HEK293 (cell line): ENCODE measurements around the gene PAXX.

Experiments
- CTCF ChIA-PET: fragments of 350-600 bp; formaldehyde crosslinking; extraction: SDS; loops from one replicate; lab custom pipeline; 2021; ENCODE audit warnings: antibody characterized with exemption; lab: Yijun Ruan, JAX
- POLR2A ChIA-PET: fragments of 300-600 bp; formaldehyde crosslinking; extraction: SDS; loops from one replicate; lab custom pipeline; 2020; ENCODE audit warnings: antibody characterized with exemption, inconsistent platforms; lab: Yijun Ruan, JAX
- H3K27ac ChIP-seq: fragments of 200-500 bp; sonication (Bioruptor generic); 2 replicates; pipeline ENCODE4 v1.5.1; 2014; ENCODE audit warnings: low read depth, low read length, control low read depth, inconsistent platforms; ENCODE audit errors: extremely low read depth
- H3K36me3 ChIP-seq, 2 experiments: fragments of 200-500 bp in 1 of 2; sonication (Bioruptor generic) in 1 of 2; 1 replicate in 1 of 2; 2 replicates in 1 of 2; pipeline ENCODE4 v1.5.1; 2014 to 2017; ENCODE audit warnings: inconsistent platforms in 2 of 2, low read length in 2 of 2; ENCODE audit not compliant: control insufficient read depth in 2 of 2, insufficient read depth in 1 of 2
- H3K4me1 ChIP-seq: fragments of 200-500 bp; sonication (Bioruptor generic); 2 replicates; pipeline ENCODE4 v1.5.1; 2014; ENCODE audit warnings: mild to moderate bottlenecking, low read length, inconsistent platforms; ENCODE audit not compliant: control insufficient read depth, insufficient read depth
- H3K4me3 ChIP-seq: 2 replicates; pipeline ENCODE4 v1.5.1; 2011; ENCODE audit warnings: low read depth, mild to moderate bottlenecking, control low read depth, low read length, moderate library complexity
- H3K9me3 ChIP-seq: fragments of 200-500 bp; sonication (Bioruptor generic); 2 replicates; pipeline ENCODE4 v1.5.1; 2014; ENCODE audit warnings: low read depth, low read length, inconsistent platforms; ENCODE audit not compliant: control insufficient read depth, insufficient read depth
- GLI2 ChIP-seq: fragments of 450-650 bp; formaldehyde crosslinking; IDR thresholded peaks from 2 replicates; pipeline ENCODE4; 2017; ENCODE audit warnings: missing biosample characterization, missing genetic modification characterization, low read depth, borderline replicate concordance
- GLIS2 ChIP-seq: fragments of 450-650 bp; formaldehyde crosslinking; IDR thresholded peaks from 2 replicates; pipeline ENCODE4 v1.5.1; 2016; ENCODE audit warnings: missing biosample characterization, missing genetic modification characterization
- HIC1 ChIP-seq: fragments of 450-650 bp; formaldehyde crosslinking; IDR thresholded peaks from 2 replicates; pipeline ENCODE4 v1.5.1; 2016; ENCODE audit warnings: missing biosample characterization, missing genetic modification characterization
- IKZF3 ChIP-seq: fragments of 450-650 bp; IDR thresholded peaks from 2 replicates; pipeline ENCODE4 v1.5.0; 2018; ENCODE audit warnings: missing biosample characterization, mild to moderate bottlenecking, missing genetic modification characterization, moderate library complexity
- KLF10 ChIP-seq: fragments of 450-650 bp; IDR thresholded peaks from 2 replicates; pipeline ENCODE4 v1.5.1; 2018; ENCODE audit warnings: missing biosample characterization, mild to moderate bottlenecking, missing genetic modification characterization
- SCRT2 ChIP-seq: fragments of 450-650 bp; formaldehyde crosslinking; IDR thresholded peaks from 2 replicates; pipeline ENCODE4 v1.5.1; 2016; ENCODE audit warnings: missing biosample characterization, missing genetic modification characterization
- YY2 ChIP-seq: fragments of 450-650 bp; formaldehyde crosslinking; IDR thresholded peaks from 2 replicates; pipeline ENCODE4 v1.5.1; 2016; ENCODE audit warnings: missing biosample characterization, missing genetic modification characterization
- ZBTB48 ChIP-seq: fragments of 450-650 bp; formaldehyde crosslinking; IDR thresholded peaks from 2 replicates; pipeline ENCODE4 v1.5.1; 2016; ENCODE audit warnings: missing biosample characterization, missing genetic modification characterization
- ZBTB8A ChIP-seq: fragments of 450-650 bp; formaldehyde crosslinking; IDR thresholded peaks from 2 replicates; pipeline ENCODE4 v1.5.1; 2016; ENCODE audit warnings: missing biosample characterization, missing genetic modification characterization
- ZFHX2 ChIP-seq: fragments of 450-650 bp; formaldehyde crosslinking; conservative IDR thresholded peaks from 2 replicates; pipeline ENCODE4 v1.5.1; 2016; ENCODE audit warnings: missing biosample characterization, missing genetic modification characterization
- ZNF112 ChIP-seq: fragments of 450-650 bp; formaldehyde crosslinking; IDR thresholded peaks from 2 replicates; pipeline ENCODE4 v1.5.0; 2017; ENCODE audit warnings: missing biosample characterization, missing genetic modification characterization
- ZNF169 ChIP-seq: fragments of 450-650 bp; formaldehyde crosslinking; IDR thresholded peaks from 2 replicates; pipeline ENCODE4 v1.5.1; 2016; ENCODE audit warnings: missing biosample characterization, missing genetic modification characterization
- ZNF184 ChIP-seq: fragments of 450-650 bp; IDR thresholded peaks from 2 replicates; pipeline ENCODE4 v1.5.1; 2018; ENCODE audit warnings: missing biosample characterization, mild to moderate bottlenecking, missing genetic modification characterization
- ZNF24 ChIP-seq: fragments of 450-650 bp; formaldehyde crosslinking; IDR thresholded peaks from 2 replicates; pipeline ENCODE4 v1.5.1; 2016; ENCODE audit warnings: missing biosample characterization, missing genetic modification characterization
- ZNF280D ChIP-seq: fragments of 450-650 bp; formaldehyde crosslinking; IDR thresholded peaks from 2 replicates; pipeline ENCODE4 v1.5.1; 2016; ENCODE audit warnings: missing biosample characterization, missing genetic modification characterization
- ZNF391 ChIP-seq: fragments of 450-650 bp; formaldehyde crosslinking; IDR thresholded peaks from 2 replicates; pipeline ENCODE4 v1.5.1; 2016; ENCODE audit warnings: low read depth, missing biosample characterization, missing genetic modification characterization, borderline replicate concordance
- ZNF513 ChIP-seq: fragments of 450-650 bp; IDR thresholded peaks from 2 replicates; pipeline ENCODE4 v1.5.1; 2018; ENCODE audit warnings: missing biosample characterization, missing genetic modification characterization
- ZNF549 ChIP-seq: fragments of 450-650 bp; IDR thresholded peaks from 2 replicates; pipeline ENCODE4 v1.5.1; 2018; ENCODE audit warnings: missing biosample characterization, missing genetic modification characterization, mild to moderate bottlenecking, inconsistent platforms, moderate library complexity
- ZNF660 ChIP-seq: fragments of 450-650 bp; IDR thresholded peaks from 2 replicates; pipeline ENCODE4 v1.5.1; 2018; ENCODE audit warnings: missing biosample characterization, mild to moderate bottlenecking, missing genetic modification characterization
- ZNF777 ChIP-seq: fragments of 450-650 bp; formaldehyde crosslinking; IDR thresholded peaks from 2 replicates; pipeline ENCODE4 v1.5.1; 2017; ENCODE audit warnings: missing biosample characterization, missing genetic modification characterization, borderline replicate concordance
- ZNF837 ChIP-seq: fragments of 450-650 bp; formaldehyde crosslinking; IDR thresholded peaks from 2 replicates; pipeline ENCODE4 v1.5.1; 2016; ENCODE audit warnings: missing biosample characterization, missing genetic modification characterization

The PAXX gene

GRCh38 chr9:137038916-137039315 is 46.7 kb downstream of the PAXX start (continued):
- TF ChIP-seq ZNF280D (tag by site-specific recombination) (no peak), SCRT2 (tag by site-specific recombination) (no peak), YY2 (no peak), ZBTB48 (tag by site-specific recombination) (no peak), ZNF549 (tag by site-specific recombination) (no peak), ZBTB8A (tag by site-specific recombination) (no peak), GLI2 (tag by site-specific recombination) (no peak), ZNF513 (tag by site-specific recombination) (no peak), ZNF777 (tag by site-specific recombination) (no peak), IKZF3 (no peak), ZNF24 (tag by site-specific recombination) (no peak), ZNF184 (tag by site-specific recombination) (no peak), ZNF837 (tag by site-specific recombination) (no peak), ZNF169 (tag by site-specific recombination) (no peak), ZNF112 (tag by site-specific recombination) (no peak)
- TF ChIP-seq, all 188 proteins: peak for 0

GRCh38 chr9:137039611-137040366 is 47.6 kb downstream of the PAXX start:
- peaks cover 2% of the 10 kb centered on the region; the same call in 1 of the 2 replicates for H3K4me1 ChIP-seq
- H3K36me3 ChIP-seq, result peaks cover 0 to 30% of the 10 kb centered on the region in 2 experiments; a peak in 1 of 3 replicates
- H3K4me3 ChIP-seq, result no peak overlapping the region
- no peak overlapping the region for H3K27ac ChIP-seq
- ChIA-PET POLR2A (no interaction called here), CTCF (interaction anchor here (0.6 to 2.5 kb wide), 3 partner anchors 11 to 28 kb away, joined by 5 to 24 read pairs (median 5); partner anchors contain the start of gene ABCA2)
- TF ChIP-seq KLF10 (no peak), ZNF660 (tag by site-specific recombination) (no peak), ZNF391 (tag by site-specific recombination) (no peak), HIC1 (tag by site-specific recombination) (peak; percentile 48; the same call in 1 of the 2 replicates), GLIS2 (tag by site-specific recombination) (peak; percentile 11; the same call in 1 of the 2 replicates), ZFHX2 (tag by site-specific recombination) (peak; percentile 35; the same call in 1 of the 2 replicates)
- TF ChIP-seq, all 188 proteins: peak for 3
- no peaks in the 10 kb centered on the region for H3K9me3 ChIP-seq
